Measurements from ENCODE around the gene ONECUT3.

The ONECUT3 gene

DNA sequence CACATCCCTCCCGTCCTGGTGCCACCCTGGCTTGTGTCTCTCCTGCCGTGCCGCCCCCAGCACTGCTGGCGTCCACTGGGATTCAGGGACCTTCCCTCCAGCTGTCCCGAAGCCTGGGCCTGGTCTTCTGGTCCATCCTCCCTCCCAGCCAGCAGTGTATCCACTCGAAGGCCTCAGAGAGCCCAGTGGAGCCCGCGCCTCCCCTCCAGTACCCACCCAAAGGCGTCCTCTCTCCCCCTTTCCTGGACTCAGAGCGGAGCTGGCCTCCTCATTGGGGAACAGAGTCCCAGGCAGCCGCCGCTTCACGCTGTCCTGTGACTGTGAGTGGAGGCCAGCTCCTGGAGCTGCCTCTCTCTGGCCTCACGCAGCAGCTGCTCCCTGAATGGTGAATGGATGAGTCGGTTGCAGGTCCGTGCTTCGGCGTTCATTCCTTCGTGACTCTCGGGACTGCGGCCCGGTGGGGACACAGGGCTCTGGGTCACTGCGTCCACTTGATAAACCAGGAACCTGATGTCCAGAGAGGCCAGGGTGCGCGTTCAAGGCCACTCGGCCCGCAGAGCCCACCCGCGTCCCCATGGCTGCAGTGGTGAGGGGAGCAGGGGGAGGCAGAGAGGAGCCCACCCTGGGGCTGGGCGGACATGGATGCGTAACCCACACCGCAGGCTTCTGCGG, 12.1 kb downstream of the ONECUT3 start:
- in situ Hi-C loops (cut with MboI; ENCODE audit: low pct_unique_long_range_greater_than_20kb, low sequenced_read_pairs), result no loop called here
- no peak for DNase-seq

DNA sequence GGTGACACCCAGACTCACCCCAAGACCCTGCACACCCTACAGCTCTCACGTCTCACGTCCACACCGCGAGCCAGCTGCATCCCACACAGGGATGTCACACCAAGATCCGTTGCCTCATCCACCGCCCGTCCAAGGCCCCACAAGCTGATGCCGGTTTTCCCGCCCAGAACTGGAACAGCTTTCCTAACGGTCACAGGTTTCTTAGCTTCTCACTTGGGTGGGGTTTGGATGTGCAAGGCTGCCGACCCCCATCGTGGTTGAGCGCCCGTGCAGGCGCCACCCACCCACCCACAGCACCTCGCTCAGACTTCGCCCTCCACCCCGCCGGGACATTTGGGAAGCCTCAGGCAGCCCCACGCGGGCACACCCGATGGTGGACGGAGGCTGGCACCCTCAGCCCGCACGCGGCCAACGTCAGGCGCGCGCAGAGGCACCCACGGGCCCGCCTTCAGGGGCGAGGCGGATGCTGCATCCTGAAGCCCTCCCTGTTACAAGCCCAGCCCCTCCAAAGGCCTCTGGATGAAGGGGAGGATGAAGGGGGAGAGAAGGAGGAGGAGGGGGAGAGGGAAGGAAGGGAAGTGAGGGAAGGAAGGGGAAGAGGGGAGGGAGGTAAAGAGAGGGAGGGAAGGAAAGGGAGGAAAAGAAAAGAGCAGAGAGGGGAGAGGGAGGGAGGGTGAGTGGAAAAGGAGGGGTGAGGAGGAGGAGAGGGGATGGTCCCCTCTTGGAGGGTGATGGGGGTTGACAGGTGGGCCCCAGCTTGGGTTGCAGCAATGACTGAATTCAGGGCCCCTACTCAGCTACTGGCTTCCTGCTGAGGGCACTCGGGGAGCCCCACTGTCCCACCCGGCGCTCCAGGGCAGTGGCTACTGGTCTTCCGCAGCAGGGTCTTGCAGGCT, 12.8 kb downstream of the ONECUT3 start:
- in situ Hi-C loops (cut with MboI; ENCODE audit: low pct_unique_long_range_greater_than_20kb, low sequenced_read_pairs), result no loop called here
- DNase-seq, result no peak

DNA sequence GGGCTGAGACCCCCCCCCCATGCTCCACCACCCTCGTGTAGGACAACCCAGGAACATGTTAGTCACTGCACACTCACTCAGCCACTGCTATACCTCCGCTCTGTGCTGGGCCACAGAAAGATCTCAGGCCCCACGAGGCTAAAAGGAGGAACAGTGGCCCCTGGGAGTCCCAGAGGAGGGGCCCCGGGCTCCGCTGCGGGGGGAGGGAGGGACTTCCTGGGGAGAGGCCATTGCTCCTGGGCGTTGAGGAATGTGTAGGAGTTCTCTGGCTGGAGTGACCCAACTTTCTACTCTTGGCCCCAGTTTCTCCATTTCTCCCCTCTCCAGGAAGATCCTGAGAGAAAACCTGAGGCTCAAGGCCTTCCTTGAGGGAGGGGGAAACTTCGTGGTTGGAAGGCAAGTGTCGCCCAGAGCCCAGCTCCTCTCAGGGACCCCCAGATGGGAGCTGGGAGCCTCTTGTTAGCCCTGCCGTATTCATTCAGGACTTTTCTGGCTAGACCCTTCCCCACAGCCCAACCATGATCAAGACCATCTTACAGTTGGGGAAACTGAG, 13.6 kb downstream of the ONECUT3 start:
- in situ Hi-C loops (cut with MboI; ENCODE audit: low pct_unique_long_range_greater_than_20kb, low sequenced_read_pairs), result no loop called here
- peak; percentile 32 for DNase-seq

- in situ Hi-C loops (cut with MboI; ENCODE audit: low pct_unique_long_range_greater_than_20kb, low sequenced_read_pairs), result no loop called here
These were observed 14.2 kb downstream of the ONECUT3 start for GRCh38 chr19:1767464-1767933.

DNA sequence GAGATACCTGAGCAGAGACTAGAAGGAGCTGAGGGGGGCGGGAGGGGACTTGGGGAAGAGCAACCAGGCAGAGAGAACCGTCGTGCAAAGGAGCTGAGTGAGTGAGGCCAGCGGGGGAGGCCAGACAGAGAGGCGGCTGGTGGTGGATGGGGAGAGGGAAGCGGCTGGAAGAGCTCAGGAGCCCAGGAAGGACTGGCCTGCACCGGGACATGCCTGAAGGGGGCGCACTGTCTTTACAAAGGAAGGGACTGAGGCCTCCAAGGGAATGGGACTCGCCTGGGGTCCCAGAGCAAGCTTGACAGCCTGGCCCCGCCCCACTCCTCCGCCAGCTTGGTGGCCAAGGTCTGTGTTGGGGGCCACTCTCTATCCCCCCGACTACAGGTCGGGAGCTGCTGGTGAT, 14.9 kb downstream of the ONECUT3 start:
- peak; percentile 73 for DNase-seq
- in situ Hi-C loops (cut with MboI; ENCODE audit: low pct_unique_long_range_greater_than_20kb, low sequenced_read_pairs), result no loop called here

More at GRCh38 chr19:1767464-1767933, 14.2 kb downstream of the ONECUT3 start:
- peak; percentile 73 for DNase-seq

GRCh38 chr19:1768918-1769644, 15.8 kb downstream of the ONECUT3 start:
- in situ Hi-C loops (cut with MboI; ENCODE audit: low pct_unique_long_range_greater_than_20kb, low sequenced_read_pairs), result no loop called here
- DNase-seq, result no peak

- DNase-seq, result peak; percentile 41
- in situ Hi-C loops (cut with MboI; ENCODE audit: low pct_unique_long_range_greater_than_20kb, low sequenced_read_pairs), result no loop called here
These were observed 16.3 kb downstream of the ONECUT3 start for GRCh38 chr19:1769645-1769985.

GRCh38 chr19:1770866-1771576, 17.7 kb downstream of the ONECUT3 start:
- in situ Hi-C loops (cut with MboI; ENCODE audit: low pct_unique_long_range_greater_than_20kb, low sequenced_read_pairs), result no loop called here
- no peak for DNase-seq

GRCh38 chr19:1773184-1773583, 19.9 kb downstream of the ONECUT3 start:
- in situ Hi-C loops (cut with MboI; ENCODE audit: low pct_unique_long_range_greater_than_20kb, low sequenced_read_pairs), result no loop called here
- DNase-seq, result no peak

GRCh38 chr19:1774989-1775772, 21.9 kb downstream of the ONECUT3 start:
- DNase-seq, result no peak
- in situ Hi-C loops (cut with MboI; ENCODE audit: low pct_unique_long_range_greater_than_20kb, low sequenced_read_pairs), result no loop called here

DNA sequence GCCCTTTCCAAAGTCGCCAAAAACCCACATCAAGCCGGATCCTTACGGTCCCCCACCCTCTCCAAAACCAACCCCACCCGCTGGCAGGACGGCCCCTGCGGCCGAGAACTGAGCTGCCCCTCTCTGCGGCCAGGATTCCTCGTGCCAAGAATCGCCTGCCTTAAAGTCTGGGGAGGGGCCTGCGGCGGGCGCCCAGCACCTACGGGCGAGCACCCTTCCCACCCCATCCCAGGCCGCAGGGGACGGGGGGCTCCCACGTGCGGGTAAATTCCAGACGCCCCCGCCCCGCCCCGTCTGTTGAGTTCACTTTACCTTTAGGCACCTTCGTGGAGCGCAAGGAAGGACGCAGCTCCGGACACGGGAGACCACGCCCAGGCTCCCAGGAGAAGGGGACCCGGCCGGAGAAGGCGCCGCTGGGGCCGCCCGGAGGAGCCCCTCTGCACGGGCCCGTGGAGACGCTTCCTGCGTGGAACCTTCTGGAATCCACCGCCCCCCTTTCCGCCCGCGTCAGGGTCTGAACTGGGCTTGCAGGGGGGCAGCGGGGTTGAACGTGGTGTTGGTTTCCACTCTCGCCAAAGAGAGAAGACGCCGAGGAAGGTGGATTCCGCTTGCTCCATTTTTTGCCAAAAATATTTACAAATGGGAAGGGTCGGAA, 22.8 kb downstream of the ONECUT3 start:
- no peak for DNase-seq
- in situ Hi-C loops (cut with MboI; ENCODE audit: low pct_unique_long_range_greater_than_20kb, low sequenced_read_pairs), result no loop called here

DNA sequence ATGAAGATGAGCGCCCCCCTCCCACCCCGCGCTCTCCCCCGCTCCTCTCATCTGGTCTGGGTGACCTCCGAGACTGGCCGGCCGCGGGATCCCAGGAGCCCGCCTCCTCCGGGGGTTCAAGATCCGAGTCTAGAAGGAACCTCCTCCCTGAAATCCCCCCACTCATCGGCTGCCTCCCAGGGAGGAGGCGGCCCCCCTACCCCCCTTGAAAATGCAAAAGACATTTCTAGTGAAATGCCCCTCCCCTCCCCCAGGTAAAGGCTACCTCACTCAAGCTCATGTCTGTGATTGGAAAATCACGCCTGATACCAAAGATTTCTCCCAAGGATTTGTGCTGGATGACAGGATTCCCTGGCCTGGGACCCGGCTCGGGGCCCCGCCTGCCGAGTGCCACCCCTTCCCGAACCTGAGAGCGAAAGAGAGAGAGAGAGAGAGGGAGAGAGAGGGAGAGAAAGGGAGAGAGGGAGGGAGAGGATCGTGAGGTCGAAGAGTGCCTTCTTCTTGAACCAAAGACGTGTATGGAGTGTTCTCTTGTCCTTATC, 23.4 kb downstream of the ONECUT3 start:
- in situ Hi-C loops (cut with MboI; ENCODE audit: low pct_unique_long_range_greater_than_20kb, low sequenced_read_pairs), result no loop called here
- no peak for DNase-seq

DNA sequence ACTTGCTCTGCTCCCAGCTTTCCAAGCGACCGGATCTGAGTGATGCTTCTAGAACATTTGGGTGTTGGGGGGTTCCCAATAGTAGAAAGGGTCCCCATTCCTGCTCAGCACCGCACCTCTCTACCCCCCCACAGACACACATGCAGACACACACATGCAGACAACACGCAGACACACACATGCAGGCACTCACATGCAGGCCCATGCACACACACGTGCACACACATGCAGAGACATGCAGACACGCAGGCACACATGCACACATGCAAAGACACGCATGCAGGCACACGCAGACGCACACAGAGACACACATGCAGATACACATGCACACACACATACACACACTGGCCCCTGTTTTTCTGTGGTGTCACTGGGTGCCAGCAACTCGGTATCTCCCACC, 23.8 kb downstream of the ONECUT3 start:
- in situ Hi-C loops (cut with MboI; ENCODE audit: low pct_unique_long_range_greater_than_20kb, low sequenced_read_pairs), result no loop called here

DNA sequence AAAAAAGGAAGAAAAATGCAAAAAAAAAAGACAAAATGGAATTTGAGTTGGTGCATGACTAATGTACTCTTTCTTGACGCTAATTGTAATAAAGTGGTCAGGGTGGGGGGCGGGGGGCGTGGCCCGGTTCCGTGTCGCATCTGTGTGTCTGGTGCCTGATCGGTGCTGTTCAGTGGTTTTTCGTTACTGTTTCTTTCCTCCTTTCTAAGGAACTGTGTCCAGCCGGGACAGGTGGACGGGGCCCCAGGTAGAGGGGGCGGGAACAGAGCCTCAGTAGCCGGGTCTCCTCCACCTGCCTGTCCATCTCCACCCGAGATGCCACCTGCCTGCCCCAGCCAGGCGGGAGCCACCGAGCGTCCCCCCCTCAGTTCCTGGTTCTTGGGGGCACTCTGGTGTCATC, 26.3 kb downstream of the ONECUT3 start:
- no peak for DNase-seq
- in situ Hi-C loops (cut with MboI; ENCODE audit: low pct_unique_long_range_greater_than_20kb, low sequenced_read_pairs), result no loop called here

More for the DNA sequence above, 23.8 kb downstream of the ONECUT3 start:
- no peak for DNase-seq

DNA sequence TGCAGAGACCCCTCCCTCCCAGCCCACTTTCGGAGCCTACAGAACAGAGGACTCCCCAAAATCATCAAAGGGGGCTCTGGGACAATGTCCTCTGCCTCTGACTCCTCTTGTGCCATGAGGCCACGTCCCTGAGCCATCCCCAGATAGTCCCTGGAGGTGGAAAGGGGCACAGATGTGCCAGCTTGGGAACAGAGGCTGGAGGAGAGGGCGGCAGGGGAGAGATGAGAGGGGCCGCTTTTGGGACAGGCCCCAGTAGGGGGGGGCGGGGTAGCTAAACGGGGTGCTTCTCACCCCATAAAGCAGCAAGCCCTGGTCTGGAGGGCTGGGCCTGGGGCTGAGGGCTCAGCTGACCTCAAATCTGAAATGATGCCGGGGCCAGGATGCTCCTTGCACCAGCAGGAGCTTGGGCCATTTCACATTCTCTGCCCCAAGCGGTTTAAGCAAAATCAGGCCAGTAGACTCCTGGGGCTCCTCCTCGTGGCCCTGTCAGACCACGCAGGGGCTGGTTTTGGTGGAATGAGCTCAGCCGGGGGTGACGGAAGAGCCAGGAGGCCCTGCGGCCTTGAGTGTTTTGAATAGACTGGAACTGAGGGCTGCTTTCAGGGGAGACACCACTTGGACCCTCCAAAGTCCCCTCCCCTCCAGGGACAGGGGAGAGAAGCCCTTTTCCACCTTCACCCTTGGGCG, 27.1 kb downstream of the ONECUT3 start:
- in situ Hi-C loops (cut with MboI; ENCODE audit: low pct_unique_long_range_greater_than_20kb, low sequenced_read_pairs), result no loop called here
- DNase-seq, result no peak

- in situ Hi-C loops (cut with MboI; ENCODE audit: low pct_unique_long_range_greater_than_20kb, low sequenced_read_pairs), result no loop called here
- no peak for DNase-seq
These were observed 29.2 kb downstream of the ONECUT3 start for GRCh38 chr19:1782521-1782920.

GRCh38 chr19:1783354-1783753, 30.0 kb downstream of the ONECUT3 start:
- no peak for DNase-seq
- in situ Hi-C loops (cut with MboI; ENCODE audit: low pct_unique_long_range_greater_than_20kb, low sequenced_read_pairs), result no loop called here
